Measurements from ENCODE around the gene DCAF10.
"Not testable (repeated sequence)": the region's sequence is repeated elsewhere in the genome, so short reads cannot be mapped to it uniquely, and the experiment has no call there.

The DCAF10 gene

GRCh38 chr9:37880916-37881479 lies 80.4 kb downstream of the DCAF10 start:
- no peak overlapping the region for H3K4me3 ChIP-seq (ENCODE audit: control insufficient read depth, low read depth, low read length)
- DNase-seq (ENCODE audit: low read depth): no peak
- no peak for TF ChIP-seq CTCF (IDR thresholded peaks at IDR 0.05; ENCODE audit: control insufficient read depth, insufficient read depth, low read depth, low read length, missing control alignments)

GRCh38 chr9:37887977-37888583 lies 87.5 kb downstream of the DCAF10 start:
- not testable (repeated sequence) for DNase-seq (ENCODE audit: low read depth); H3K4me3 ChIP-seq (ENCODE audit: control insufficient read depth, low read depth, low read length)

GRCh38 chr9:37889536-37889935 lies 88.9 kb downstream of the DCAF10 start:
- no peak for DNase-seq (ENCODE audit: low read depth)
- no peak overlapping the region for H3K4me3 ChIP-seq (ENCODE audit: control insufficient read depth, low read depth, low read length)
- no peak for TF ChIP-seq CTCF (IDR thresholded peaks at IDR 0.05; ENCODE audit: control insufficient read depth, insufficient read depth, low read depth, low read length, missing control alignments)

GRCh38 chr9:37891042-37891441 lies 90.4 kb downstream of the DCAF10 start:
- DNase-seq (ENCODE audit: low read depth); H3K4me3 ChIP-seq (ENCODE audit: control insufficient read depth, low read depth, low read length): not testable (repeated sequence)

- no peak overlapping the region for H3K4me3 ChIP-seq (ENCODE audit: control insufficient read depth, low read depth, low read length)
- no peak for TF ChIP-seq CTCF (IDR thresholded peaks at IDR 0.05; ENCODE audit: control insufficient read depth, insufficient read depth, low read depth, low read length, missing control alignments)
- no peak for DNase-seq (ENCODE audit: low read depth)
These were observed 91.5 kb downstream of the DCAF10 start for GRCh38 chr9:37892063-37892462.

- H3K4me3 ChIP-seq (ENCODE audit: control insufficient read depth, low read depth, low read length): no peak overlapping the region
- no peak for TF ChIP-seq CTCF (IDR thresholded peaks at IDR 0.05; ENCODE audit: control insufficient read depth, insufficient read depth, low read depth, low read length, missing control alignments)
- no peak for DNase-seq (ENCODE audit: low read depth)
These were observed 97.1 kb downstream of the DCAF10 start for GRCh38 chr9:37897665-37898064.

GRCh38 chr9:37899041-37899440 lies 98.4 kb downstream of the DCAF10 start:
- no peak overlapping the region for H3K4me3 ChIP-seq (ENCODE audit: control insufficient read depth, low read depth, low read length)
- DNase-seq (ENCODE audit: low read depth): no peak
- no peak for TF ChIP-seq CTCF (IDR thresholded peaks at IDR 0.05; ENCODE audit: control insufficient read depth, insufficient read depth, low read depth, low read length, missing control alignments)

GRCh38 chr9:37902131-37902530 lies 101.5 kb downstream of the DCAF10 start:
- DNase-seq (ENCODE audit: low read depth): no peak
- TF ChIP-seq CTCF (IDR thresholded peaks at IDR 0.05; ENCODE audit: control insufficient read depth, insufficient read depth, low read depth, low read length, missing control alignments): no peak
- H3K4me3 ChIP-seq (ENCODE audit: control insufficient read depth, low read depth, low read length): no peak overlapping the region

Measured in AG09309 (cell line).